ENCODE measurements around the gene SHISA9.

Gene SHISA9

DNA sequence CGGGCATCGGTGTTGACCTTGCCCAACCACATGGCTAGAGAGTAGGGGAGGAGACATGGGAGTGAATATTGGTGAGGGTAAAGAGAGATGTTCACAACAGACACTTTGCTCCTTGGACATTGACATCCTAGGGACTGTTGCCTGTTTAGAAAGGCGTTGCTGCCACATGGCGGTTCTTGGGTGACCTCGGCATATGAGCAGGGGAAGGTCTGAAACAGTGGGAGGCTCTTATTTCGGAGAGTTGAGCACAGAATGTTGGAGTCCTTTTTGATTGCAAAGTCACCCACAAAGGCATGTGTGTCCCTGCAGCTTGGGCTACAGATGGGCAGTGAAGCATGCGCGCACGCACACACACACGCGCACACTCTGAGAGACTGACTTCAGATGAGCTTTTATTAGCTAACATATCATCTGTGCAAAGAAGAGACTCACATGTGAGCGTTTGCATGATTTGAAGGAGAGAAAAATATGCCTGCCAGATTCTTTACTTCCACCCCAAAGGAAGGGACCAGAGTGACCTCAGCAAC, 104.4 kb downstream of the SHISA9 start:
- no peak for ATAC-seq
- TF ChIP-seq ZNF565 (CRISPR knock-in tag; conservative IDR thresholded peaks at IDR 0.05; ENCODE audit: low read depth) (no peak), TCF4 (CRISPR knock-in tag; IDR thresholded peaks at IDR 0.05; ENCODE audit: borderline replicate concordance) (no peak), ARNTL (CRISPR knock-in tag; IDR thresholded peaks at IDR 0.05; ENCODE audit: borderline replicate concordance, low read depth) (no peak), ZNF8 (CRISPR knock-in tag; IDR thresholded peaks at IDR 0.05) (no peak), ZFP30 (CRISPR knock-in tag; IDR thresholded peaks at IDR 0.05) (no peak), CSRNP3 (CRISPR knock-in tag; IDR thresholded peaks at IDR 0.05) (no peak), BACH2 (CRISPR knock-in tag; IDR thresholded peaks at IDR 0.05; ENCODE audit: borderline replicate concordance) (no peak), POU6F1 (CRISPR knock-in tag; IDR thresholded peaks at IDR 0.05; ENCODE audit: borderline replicate concordance, low read depth) (no peak), PPARA (CRISPR knock-in tag; IDR thresholded peaks at IDR 0.05; ENCODE audit: borderline replicate concordance) (no peak), RARB (CRISPR knock-in tag; IDR thresholded peaks at IDR 0.05) (no peak), TSHZ2 (CRISPR knock-in tag; IDR thresholded peaks at IDR 0.05) (no peak), TOX (CRISPR knock-in tag; IDR thresholded peaks at IDR 0.05; ENCODE audit: borderline replicate concordance) (no peak), SNAI2 (CRISPR knock-in tag; IDR thresholded peaks at IDR 0.05) (no peak), ZC3H10 (CRISPR knock-in tag; IDR thresholded peaks at IDR 0.05) (no peak), ZNF70 (CRISPR knock-in tag; IDR thresholded peaks at IDR 0.05) (no peak), CSDC2 (CRISPR knock-in tag; IDR thresholded peaks at IDR 0.05) (no peak), ESRRG (CRISPR knock-in tag; IDR thresholded peaks at IDR 0.05) (no peak), ISL1 (CRISPR knock-in tag; IDR thresholded peaks at IDR 0.05) (no peak)
- TF ChIP-seq, protein P1, sequence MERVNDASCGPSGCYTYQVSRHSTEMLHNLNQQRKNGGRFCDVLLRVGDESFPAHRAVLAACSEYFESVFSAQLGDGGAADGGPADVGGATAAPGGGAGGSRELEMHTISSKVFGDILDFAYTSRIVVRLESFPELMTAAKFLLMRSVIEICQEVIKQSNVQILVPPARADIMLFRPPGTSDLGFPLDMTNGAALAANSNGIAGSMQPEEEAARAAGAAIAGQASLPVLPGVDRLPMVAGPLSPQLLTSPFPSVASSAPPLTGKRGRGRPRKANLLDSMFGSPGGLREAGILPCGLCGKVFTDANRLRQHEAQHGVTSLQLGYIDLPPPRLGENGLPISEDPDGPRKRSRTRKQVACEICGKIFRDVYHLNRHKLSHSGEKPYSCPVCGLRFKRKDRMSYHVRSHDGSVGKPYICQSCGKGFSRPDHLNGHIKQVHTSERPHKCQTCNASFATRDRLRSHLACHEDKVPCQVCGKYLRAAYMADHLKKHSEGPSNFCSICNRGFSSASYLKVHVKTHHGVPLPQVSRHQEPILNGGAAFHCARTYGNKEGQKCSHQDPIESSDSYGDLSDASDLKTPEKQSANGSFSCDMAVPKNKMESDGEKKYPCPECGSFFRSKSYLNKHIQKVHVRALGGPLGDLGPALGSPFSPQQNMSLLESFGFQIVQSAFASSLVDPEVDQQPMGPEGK (CRISPR knock-in tag; IDR thresholded peaks at IDR 0.05; ENCODE audit: borderline replicate concordance) = no peak

- ATAC-seq = no peak
- TF ChIP-seq POU6F1 (CRISPR knock-in tag; IDR thresholded peaks at IDR 0.05; ENCODE audit: borderline replicate concordance, low read depth) = no peak
- TF ChIP-seq ZC3H10 (CRISPR knock-in tag; IDR thresholded peaks at IDR 0.05) = no peak
- no peak for TF ChIP-seq ZNF70 (CRISPR knock-in tag; IDR thresholded peaks at IDR 0.05)
- TF ChIP-seq ZFP30 (CRISPR knock-in tag; IDR thresholded peaks at IDR 0.05) = no peak
- TF ChIP-seq, protein P1 (CRISPR knock-in tag; IDR thresholded peaks at IDR 0.05; ENCODE audit: borderline replicate concordance) = no peak
- TF ChIP-seq PPARA (CRISPR knock-in tag; IDR thresholded peaks at IDR 0.05; ENCODE audit: borderline replicate concordance) = no peak
- no peak for TF ChIP-seq ISL1 (CRISPR knock-in tag; IDR thresholded peaks at IDR 0.05)
- TF ChIP-seq CREB5 (CRISPR knock-in tag; IDR thresholded peaks at IDR 0.05; ENCODE audit: low read depth) = no peak
- TF ChIP-seq CSDC2 (CRISPR knock-in tag; IDR thresholded peaks at IDR 0.05) = no peak
- no peak for TF ChIP-seq SNAI2 (CRISPR knock-in tag; IDR thresholded peaks at IDR 0.05)
- no peak for TF ChIP-seq TOX (CRISPR knock-in tag; IDR thresholded peaks at IDR 0.05; ENCODE audit: borderline replicate concordance)
- no peak for TF ChIP-seq RARB (CRISPR knock-in tag; IDR thresholded peaks at IDR 0.05)
- TF ChIP-seq TCF4 (CRISPR knock-in tag; IDR thresholded peaks at IDR 0.05; ENCODE audit: borderline replicate concordance) = no peak
- no peak for TF ChIP-seq OSR1 (CRISPR knock-in tag; IDR thresholded peaks at IDR 0.05)
- no peak for TF ChIP-seq CSRNP3 (CRISPR knock-in tag; IDR thresholded peaks at IDR 0.05)
Measured at GRCh38 chr16:13012601-13013000, 111.2 kb downstream of the SHISA9 start.
